HL-60 (cell line): ENCODE measurements around the gene TP53AIP1.

ENCODE experiments used
- DNase-seq, 2 experiments: peaks; one replicate each; pipeline ENCODE4 v3.0.0-alpha.2; 2010 to 2020; ENCODE audit warnings: low read depth in 1 of 2, low spot score in 1 of 2
- H3K27ac ChIP-seq: fragments of 250-450 bp; sonication (Bioruptor Pico); replicated peaks from 2 replicates; pipeline ENCODE4 v1.5.1; 2020; ENCODE audit warnings: mild to moderate bottlenecking, moderate library complexity
- H3K27me3 ChIP-seq: fragments of 250-450 bp; sonication (Bioruptor Pico); 2 replicates; pipeline ENCODE4 v1.5.1; 2021; ENCODE audit warnings: mild to moderate bottlenecking, moderate library complexity; ENCODE audit not compliant: insufficient read depth, poor library complexity, severe bottlenecking
- H3K4me3 ChIP-seq: replicated peaks from 2 replicates; pipeline ENCODE4 v1.5.1; 2011; ENCODE audit warnings: mild to moderate bottlenecking, control low read depth, low read length; ENCODE audit not compliant: insufficient read depth
- GABPA ChIP-seq: IDR thresholded peaks from 2 replicates; pipeline ENCODE4 v1.6.1; 2012; ENCODE audit warnings: low read depth
- POLR2AphosphoS5 ChIP-seq: IDR thresholded peaks from 2 replicates; pipeline ENCODE4 v1.6.1; 2012; ENCODE audit warnings: low read depth
- SPI1 ChIP-seq: IDR thresholded peaks from 2 replicates; pipeline ENCODE4 v1.6.1; 2012; ENCODE audit warnings: low read depth, mild to moderate bottlenecking, borderline replicate concordance
- TF ChIP-seq, protein P1 (sequence below): IDR thresholded peaks from one replicate; pipeline ENCODE4 v1.5.1; 2011; ENCODE audit warnings: low read length, control low read depth, inconsistent platforms; ENCODE audit not compliant: insufficient read depth
- TF ChIP-seq, protein P2 (sequence below): IDR thresholded peaks from 2 replicates; pipeline ENCODE4 v1.6.1; 2012; ENCODE audit warnings: low read depth; ENCODE audit not compliant: insufficient replicate concordance

TP53AIP1 gene

DNA sequence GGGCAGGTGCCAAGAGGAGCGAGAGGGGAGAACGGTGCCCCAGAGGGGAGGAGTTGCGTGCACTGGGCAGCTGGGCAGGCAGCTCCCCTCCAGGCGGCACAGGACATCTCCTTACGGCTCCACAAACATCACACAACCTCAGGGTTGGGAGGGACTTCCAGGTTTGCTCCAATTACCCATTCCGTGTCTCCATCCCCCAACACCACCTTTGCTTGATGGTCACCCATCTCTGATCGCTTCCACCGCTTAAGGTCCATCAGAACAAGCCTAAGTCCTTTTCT lies 14.5 kb upstream of the TP53AIP1 start:
- Histone ChIP-seq H3K27ac (no peak overlapping the region), H3K4me3 (no peak overlapping the region), H3K27me3 (peaks cover 4% of the 10 kb centered on the region)
- DNase-seq, result no peak
- TF ChIP-seq POLR2AphosphoS5 (no peak), GABPA (no peak), SPI1 (no peak)
- TF ChIP-seq, protein P1, sequence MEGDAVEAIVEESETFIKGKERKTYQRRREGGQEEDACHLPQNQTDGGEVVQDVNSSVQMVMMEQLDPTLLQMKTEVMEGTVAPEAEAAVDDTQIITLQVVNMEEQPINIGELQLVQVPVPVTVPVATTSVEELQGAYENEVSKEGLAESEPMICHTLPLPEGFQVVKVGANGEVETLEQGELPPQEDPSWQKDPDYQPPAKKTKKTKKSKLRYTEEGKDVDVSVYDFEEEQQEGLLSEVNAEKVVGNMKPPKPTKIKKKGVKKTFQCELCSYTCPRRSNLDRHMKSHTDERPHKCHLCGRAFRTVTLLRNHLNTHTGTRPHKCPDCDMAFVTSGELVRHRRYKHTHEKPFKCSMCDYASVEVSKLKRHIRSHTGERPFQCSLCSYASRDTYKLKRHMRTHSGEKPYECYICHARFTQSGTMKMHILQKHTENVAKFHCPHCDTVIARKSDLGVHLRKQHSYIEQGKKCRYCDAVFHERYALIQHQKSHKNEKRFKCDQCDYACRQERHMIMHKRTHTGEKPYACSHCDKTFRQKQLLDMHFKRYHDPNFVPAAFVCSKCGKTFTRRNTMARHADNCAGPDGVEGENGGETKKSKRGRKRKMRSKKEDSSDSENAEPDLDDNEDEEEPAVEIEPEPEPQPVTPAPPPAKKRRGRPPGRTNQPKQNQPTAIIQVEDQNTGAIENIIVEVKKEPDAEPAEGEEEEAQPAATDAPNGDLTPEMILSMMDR, result no peak
- TF ChIP-seq, protein P2, sequence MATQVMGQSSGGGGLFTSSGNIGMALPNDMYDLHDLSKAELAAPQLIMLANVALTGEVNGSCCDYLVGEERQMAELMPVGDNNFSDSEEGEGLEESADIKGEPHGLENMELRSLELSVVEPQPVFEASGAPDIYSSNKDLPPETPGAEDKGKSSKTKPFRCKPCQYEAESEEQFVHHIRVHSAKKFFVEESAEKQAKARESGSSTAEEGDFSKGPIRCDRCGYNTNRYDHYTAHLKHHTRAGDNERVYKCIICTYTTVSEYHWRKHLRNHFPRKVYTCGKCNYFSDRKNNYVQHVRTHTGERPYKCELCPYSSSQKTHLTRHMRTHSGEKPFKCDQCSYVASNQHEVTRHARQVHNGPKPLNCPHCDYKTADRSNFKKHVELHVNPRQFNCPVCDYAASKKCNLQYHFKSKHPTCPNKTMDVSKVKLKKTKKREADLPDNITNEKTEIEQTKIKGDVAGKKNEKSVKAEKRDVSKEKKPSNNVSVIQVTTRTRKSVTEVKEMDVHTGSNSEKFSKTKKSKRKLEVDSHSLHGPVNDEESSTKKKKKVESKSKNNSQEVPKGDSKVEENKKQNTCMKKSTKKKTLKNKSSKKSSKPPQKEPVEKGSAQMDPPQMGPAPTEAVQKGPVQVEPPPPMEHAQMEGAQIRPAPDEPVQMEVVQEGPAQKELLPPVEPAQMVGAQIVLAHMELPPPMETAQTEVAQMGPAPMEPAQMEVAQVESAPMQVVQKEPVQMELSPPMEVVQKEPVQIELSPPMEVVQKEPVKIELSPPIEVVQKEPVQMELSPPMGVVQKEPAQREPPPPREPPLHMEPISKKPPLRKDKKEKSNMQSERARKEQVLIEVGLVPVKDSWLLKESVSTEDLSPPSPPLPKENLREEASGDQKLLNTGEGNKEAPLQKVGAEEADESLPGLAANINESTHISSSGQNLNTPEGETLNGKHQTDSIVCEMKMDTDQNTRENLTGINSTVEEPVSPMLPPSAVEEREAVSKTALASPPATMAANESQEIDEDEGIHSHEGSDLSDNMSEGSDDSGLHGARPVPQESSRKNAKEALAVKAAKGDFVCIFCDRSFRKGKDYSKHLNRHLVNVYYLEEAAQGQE, result no peak

DNA sequence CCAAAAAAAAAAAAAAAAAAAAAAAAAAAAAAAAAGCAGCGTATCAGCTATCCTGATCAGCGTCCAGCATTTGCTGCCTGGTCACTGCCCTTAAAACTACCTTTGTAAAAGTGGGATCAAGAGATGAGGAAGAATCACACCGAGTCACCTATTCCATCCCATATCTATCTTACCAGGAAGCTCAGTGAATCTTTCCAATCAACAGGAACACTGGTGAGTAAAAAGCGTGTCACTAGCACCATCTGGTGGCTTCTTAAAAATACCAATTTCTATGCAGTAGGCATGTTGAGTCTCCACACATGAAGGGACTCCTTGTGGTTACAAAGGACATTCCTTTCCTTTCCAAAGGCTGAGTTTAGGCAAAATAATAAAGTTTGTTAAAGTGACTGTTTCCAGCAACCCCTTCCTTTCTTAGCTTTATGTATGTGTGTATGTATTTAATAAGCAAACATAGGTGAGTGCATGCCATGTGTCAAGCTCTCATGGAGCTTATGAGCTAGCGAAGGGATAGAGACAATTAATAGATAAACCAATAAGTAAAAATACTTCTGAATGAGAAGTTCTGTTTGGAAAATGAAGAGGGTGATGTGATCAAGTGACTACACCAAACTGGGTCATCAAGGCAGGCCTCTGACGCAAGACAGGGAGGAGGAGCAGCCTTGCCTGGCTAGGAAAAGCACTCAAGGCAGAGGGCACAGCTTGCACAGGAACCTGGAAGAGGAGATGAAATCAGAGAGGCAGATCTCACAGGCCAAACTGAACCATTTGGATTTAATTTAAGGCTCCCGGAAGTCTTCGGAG lies 13.9 kb upstream of the TP53AIP1 start:
- peak; percentile 14 to 18 for DNase-seq
- no peak overlapping the region for H3K4me3 ChIP-seq
- peaks cover 9% of the 10 kb centered on the region for H3K27me3 ChIP-seq
- H3K27ac ChIP-seq, result no peak overlapping the region
- TF ChIP-seq SPI1, result no peak
- no peak for TF ChIP-seq GABPA
- TF ChIP-seq, protein P1, result peak; percentile 29
- no peak for TF ChIP-seq POLR2AphosphoS5
- TF ChIP-seq, protein P2, result no peak

DNA sequence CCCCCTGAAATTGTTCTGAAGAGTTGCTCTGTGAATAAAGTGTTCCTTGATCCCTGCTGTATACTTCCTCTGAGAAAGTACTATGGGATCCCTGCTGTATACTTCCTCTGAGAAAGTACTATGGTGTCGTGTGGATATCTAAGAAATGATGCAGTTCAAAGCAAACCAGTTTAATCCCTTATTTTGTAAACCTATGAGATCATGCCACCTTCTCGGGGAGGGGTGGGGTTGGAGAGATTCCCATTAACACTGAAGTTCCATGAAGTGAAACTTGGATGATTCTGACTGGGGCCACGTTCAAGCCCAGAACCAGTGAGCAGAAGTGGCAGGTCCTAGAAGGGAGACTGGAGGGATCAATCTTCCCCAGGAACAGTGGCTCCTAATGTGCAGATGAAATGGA lies 13.0 kb upstream of the TP53AIP1 start:
- no peak for DNase-seq
- Histone ChIP-seq H3K4me3 (no peak overlapping the region), H3K27me3 (peaks cover 10% of the 10 kb centered on the region), H3K27ac (no peak overlapping the region)
- TF ChIP-seq POLR2AphosphoS5 (no peak), GABPA (no peak), SPI1 (no peak)
- TF ChIP-seq, protein P1, result no peak
- TF ChIP-seq, protein P2, result no peak
